Measurements from ENCODE around the gene GDPD4. TPM values are rescaled to one million over a fixed set of nuclear protein-coding genes. Genes with fewer than 3 reads are reported as not detected.

GDPD4 gene
- total and polyA plus RNA-seq, 4 donors: 0.08 to 1.1 TPM; not detected in 2

DNA sequence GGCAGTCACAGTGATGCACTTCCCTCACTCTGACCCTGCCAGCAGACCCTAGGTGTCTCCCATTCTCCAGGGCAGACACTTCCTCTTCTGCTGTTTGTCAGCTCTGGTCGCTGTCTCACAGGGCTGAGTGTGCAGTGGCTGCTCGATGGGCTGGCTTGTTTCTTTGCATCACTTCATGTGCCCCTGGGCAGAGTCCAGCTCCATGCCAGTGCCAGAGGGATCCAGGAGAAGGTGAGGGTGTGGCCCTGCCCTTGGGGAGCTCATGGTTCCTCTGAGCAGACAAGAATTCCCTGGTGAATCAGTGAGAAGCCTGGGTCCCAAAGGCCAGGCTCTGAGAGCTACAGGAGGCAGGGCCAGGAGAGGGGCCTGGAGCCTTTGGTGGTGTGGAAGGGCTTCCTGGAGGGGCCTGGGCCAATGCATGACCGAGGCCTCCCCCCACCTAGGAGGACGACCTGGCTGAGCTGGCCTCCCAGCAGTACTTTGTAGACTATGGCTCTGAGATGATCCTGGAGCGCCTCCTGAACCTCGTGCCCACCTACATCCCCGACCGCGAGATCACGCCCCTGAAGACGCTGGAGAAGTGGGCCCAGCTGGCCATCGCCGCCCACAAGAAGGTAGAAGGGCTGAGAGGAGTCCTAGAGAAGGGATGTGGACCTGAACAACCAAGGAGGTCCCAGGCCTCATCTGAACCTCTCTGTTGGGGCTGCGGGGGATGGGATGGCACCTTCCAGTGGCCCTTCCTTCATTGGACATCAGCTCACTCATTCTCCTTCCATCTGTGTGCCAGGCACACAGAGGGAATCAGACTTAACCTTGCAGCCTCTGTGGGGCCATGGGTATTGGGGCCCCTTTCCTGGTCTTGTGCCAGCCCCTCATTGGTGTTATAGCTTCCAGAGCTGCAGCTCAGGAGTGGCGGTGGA is 107.3 kb downstream of the GDPD4 start:
- no peak overlapping the region for H3K4me3 ChIP-seq (ENCODE audit: low read depth in 1 of 3, low read length in 3 of 3)
- DNase-seq (ENCODE audit: low spot score): no peak
- 94% methylated on average over 15 of the region's 15 CpGs for whole genome bisulfite sequencing
- no peaks in the 10 kb centered on the region for H3K9me3 ChIP-seq (ENCODE audit: control insufficient read depth in 4 of 4, low read length in 3 of 4)
- peaks cover 0 to 34% (median 16%) of the 10 kb centered on the region in 4 donors for H3K36me3 ChIP-seq (ENCODE audit: control insufficient read depth in 4 of 4, insufficient read depth in 3 of 4, low read depth in 1 of 4, low read length in 3 of 4)
- TF ChIP-seq GABPA (IDR thresholded peaks at IDR 0.05 in 1 of 2, conservative IDR thresholded peaks at IDR 0.05 in 1 of 2) (no peak), YY1 (IDR thresholded peaks at IDR 0.05) (no peak), HNF4A (conservative IDR thresholded peaks at IDR 0.05) (no peak), NR2F2 (IDR thresholded peaks at IDR 0.05) (no peak), TAF1 (conservative IDR thresholded peaks at IDR 0.05) (no peak), FOXA2 (IDR thresholded peaks at IDR 0.05) (no peak), JUND (IDR thresholded peaks at IDR 0.05) (no peak), SP1 (IDR thresholded peaks at IDR 0.05) (no peak), HNF4G (IDR thresholded peaks at IDR 0.05) (no peak), EGR1 (IDR thresholded peaks at IDR 0.05; ENCODE audit: low read depth in 2 of 2) (no peak), RAD21 (IDR thresholded peaks at IDR 0.05) (no peak), FOXA1 (IDR thresholded peaks at IDR 0.05) (no peak), RXRA (IDR thresholded peaks at IDR 0.05) (no peak)
- TF ChIP-seq, protein P1, sequence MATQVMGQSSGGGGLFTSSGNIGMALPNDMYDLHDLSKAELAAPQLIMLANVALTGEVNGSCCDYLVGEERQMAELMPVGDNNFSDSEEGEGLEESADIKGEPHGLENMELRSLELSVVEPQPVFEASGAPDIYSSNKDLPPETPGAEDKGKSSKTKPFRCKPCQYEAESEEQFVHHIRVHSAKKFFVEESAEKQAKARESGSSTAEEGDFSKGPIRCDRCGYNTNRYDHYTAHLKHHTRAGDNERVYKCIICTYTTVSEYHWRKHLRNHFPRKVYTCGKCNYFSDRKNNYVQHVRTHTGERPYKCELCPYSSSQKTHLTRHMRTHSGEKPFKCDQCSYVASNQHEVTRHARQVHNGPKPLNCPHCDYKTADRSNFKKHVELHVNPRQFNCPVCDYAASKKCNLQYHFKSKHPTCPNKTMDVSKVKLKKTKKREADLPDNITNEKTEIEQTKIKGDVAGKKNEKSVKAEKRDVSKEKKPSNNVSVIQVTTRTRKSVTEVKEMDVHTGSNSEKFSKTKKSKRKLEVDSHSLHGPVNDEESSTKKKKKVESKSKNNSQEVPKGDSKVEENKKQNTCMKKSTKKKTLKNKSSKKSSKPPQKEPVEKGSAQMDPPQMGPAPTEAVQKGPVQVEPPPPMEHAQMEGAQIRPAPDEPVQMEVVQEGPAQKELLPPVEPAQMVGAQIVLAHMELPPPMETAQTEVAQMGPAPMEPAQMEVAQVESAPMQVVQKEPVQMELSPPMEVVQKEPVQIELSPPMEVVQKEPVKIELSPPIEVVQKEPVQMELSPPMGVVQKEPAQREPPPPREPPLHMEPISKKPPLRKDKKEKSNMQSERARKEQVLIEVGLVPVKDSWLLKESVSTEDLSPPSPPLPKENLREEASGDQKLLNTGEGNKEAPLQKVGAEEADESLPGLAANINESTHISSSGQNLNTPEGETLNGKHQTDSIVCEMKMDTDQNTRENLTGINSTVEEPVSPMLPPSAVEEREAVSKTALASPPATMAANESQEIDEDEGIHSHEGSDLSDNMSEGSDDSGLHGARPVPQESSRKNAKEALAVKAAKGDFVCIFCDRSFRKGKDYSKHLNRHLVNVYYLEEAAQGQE (IDR thresholded peaks at IDR 0.05): no peak
- TF ChIP-seq, protein P2, sequence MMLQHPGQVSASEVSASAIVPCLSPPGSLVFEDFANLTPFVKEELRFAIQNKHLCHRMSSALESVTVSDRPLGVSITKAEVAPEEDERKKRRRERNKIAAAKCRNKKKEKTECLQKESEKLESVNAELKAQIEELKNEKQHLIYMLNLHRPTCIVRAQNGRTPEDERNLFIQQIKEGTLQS (IDR thresholded peaks at IDR 0.05): no peak
- TF ChIP-seq, protein P3, sequence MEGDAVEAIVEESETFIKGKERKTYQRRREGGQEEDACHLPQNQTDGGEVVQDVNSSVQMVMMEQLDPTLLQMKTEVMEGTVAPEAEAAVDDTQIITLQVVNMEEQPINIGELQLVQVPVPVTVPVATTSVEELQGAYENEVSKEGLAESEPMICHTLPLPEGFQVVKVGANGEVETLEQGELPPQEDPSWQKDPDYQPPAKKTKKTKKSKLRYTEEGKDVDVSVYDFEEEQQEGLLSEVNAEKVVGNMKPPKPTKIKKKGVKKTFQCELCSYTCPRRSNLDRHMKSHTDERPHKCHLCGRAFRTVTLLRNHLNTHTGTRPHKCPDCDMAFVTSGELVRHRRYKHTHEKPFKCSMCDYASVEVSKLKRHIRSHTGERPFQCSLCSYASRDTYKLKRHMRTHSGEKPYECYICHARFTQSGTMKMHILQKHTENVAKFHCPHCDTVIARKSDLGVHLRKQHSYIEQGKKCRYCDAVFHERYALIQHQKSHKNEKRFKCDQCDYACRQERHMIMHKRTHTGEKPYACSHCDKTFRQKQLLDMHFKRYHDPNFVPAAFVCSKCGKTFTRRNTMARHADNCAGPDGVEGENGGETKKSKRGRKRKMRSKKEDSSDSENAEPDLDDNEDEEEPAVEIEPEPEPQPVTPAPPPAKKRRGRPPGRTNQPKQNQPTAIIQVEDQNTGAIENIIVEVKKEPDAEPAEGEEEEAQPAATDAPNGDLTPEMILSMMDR (IDR thresholded peaks at IDR 0.05; ENCODE audit: low read depth, low read length, missing input control): no peak
- TF ChIP-seq, protein P4, sequence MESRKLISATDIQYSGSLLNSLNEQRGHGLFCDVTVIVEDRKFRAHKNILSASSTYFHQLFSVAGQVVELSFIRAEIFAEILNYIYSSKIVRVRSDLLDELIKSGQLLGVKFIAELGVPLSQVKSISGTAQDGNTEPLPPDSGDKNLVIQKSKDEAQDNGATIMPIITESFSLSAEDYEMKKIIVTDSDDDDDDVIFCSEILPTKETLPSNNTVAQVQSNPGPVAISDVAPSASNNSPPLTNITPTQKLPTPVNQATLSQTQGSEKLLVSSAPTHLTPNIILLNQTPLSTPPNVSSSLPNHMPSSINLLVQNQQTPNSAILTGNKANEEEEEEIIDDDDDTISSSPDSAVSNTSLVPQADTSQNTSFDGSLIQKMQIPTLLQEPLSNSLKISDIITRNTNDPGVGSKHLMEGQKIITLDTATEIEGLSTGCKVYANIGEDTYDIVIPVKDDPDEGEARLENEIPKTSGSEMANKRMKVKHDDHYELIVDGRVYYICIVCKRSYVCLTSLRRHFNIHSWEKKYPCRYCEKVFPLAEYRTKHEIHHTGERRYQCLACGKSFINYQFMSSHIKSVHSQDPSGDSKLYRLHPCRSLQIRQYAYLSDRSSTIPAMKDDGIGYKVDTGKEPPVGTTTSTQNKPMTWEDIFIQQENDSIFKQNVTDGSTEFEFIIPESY (IDR thresholded peaks at IDR 0.05): no peak
- TF ChIP-seq, protein P5, sequence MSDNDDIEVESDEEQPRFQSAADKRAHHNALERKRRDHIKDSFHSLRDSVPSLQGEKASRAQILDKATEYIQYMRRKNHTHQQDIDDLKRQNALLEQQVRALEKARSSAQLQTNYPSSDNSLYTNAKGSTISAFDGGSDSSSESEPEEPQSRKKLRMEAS (IDR thresholded peaks at IDR 0.05): no peak
- no peaks in the 10 kb centered on the region for H3K4me1 ChIP-seq (ENCODE audit: control insufficient read depth in 4 of 4, insufficient read depth in 4 of 4, low read length in 3 of 4)
- H3K27ac ChIP-seq (ENCODE audit: low read depth in 1 of 2, low read length in 2 of 2): no peak overlapping the region
- no peaks in the 10 kb centered on the region for H3K27me3 ChIP-seq (ENCODE audit: control insufficient read depth in 4 of 4, insufficient read depth in 4 of 4, low read length in 3 of 4)
- H3K9ac ChIP-seq (ENCODE audit: low read depth in 1 of 2, low read length in 2 of 2): no peak overlapping the region

Measured in liver (tissue), 9 donors.